Measurements from ENCODE around the gene SPATS1.

GRCh38 chr6:44353336-44353735 lies 10.9 kb downstream of the SPATS1 start:
- TF ChIP-seq POLR2AphosphoS5 (IDR thresholded peaks at IDR 0.05), result no peak
- no peak for TF ChIP-seq CTCF (IDR thresholded peaks at IDR 0.05 in 8 of 11, conservative IDR thresholded peaks at IDR 0.05 in 3 of 11)
